HG03378 (cell line): Measurements from ENCODE around the gene LRTM1.

Experiments used
- ATAC-seq: cut with Tn5 transposase; IDR thresholded peaks from one replicate; pipeline ENCODE4 v1.9.1; 2021; ENCODE audit warnings: mild to moderate bottlenecking, moderate library complexity; ENCODE audit not compliant: unreplicated experiment

LRTM1 gene

GRCh38 chr3:54941690-54942362 is 14.0 kb upstream of the LRTM1 start:
- no peak for ATAC-seq

GRCh38 chr3:54940971-54941370 is 13.1 kb upstream of the LRTM1 start:
- ATAC-seq: no peak

- ATAC-seq: no peak
Measured at GRCh38 chr3:54939557-54940300, 11.9 kb upstream of the LRTM1 start.

GRCh38 chr3:54936561-54936960 is 8.7 kb upstream of the LRTM1 start:
- ATAC-seq: no peak

- no peak for ATAC-seq
Measured at GRCh38 chr3:54935869-54936268, 8.0 kb upstream of the LRTM1 start.

- no peak for ATAC-seq
Measured at GRCh38 chr3:54932606-54933005, 4.7 kb upstream of the LRTM1 start.

- ATAC-seq: no peak
Measured at GRCh38 chr3:54931182-54931581, 3.3 kb upstream of the LRTM1 start.

- ATAC-seq: no peak
Measured at GRCh38 chr3:54918516-54918915, 9.3 kb downstream of the LRTM1 start.

- no peak for ATAC-seq
Measured at GRCh38 chr3:54917862-54918261, 10.0 kb downstream of the LRTM1 start.

GRCh38 chr3:54917174-54917573 is 10.7 kb downstream of the LRTM1 start:
- no peak for ATAC-seq

GRCh38 chr3:54916732-54917131 is 11.1 kb downstream of the LRTM1 start:
- no peak for ATAC-seq

- ATAC-seq: no peak
Measured at GRCh38 chr3:54915976-54916375, 11.9 kb downstream of the LRTM1 start.

- no peak for ATAC-seq
Measured at GRCh38 chr3:54915181-54915580, 12.7 kb downstream of the LRTM1 start.

- ATAC-seq: no peak
Measured at GRCh38 chr3:54914180-54914579, 13.7 kb downstream of the LRTM1 start.

- ATAC-seq: no peak
Measured at GRCh38 chr3:54909191-54909590, 18.7 kb downstream of the LRTM1 start.

GRCh38 chr3:54906763-54907162 is 21.1 kb downstream of the LRTM1 start:
- no peak for ATAC-seq

GRCh38 chr3:54905920-54906319 is 21.9 kb downstream of the LRTM1 start:
- no peak for ATAC-seq

- ATAC-seq: no peak
Measured at GRCh38 chr3:54905261-54905888, 22.5 kb downstream of the LRTM1 start.

- ATAC-seq: no peak
Measured at GRCh38 chr3:54901906-54902685, 25.8 kb downstream of the LRTM1 start.

- no peak for ATAC-seq
Measured at GRCh38 chr3:54900838-54901591, 26.8 kb downstream of the LRTM1 start.

- ATAC-seq: no peak
Measured at GRCh38 chr3:54899273-54899672, 28.6 kb downstream of the LRTM1 start.
